Spleen (tissue), 7 donors: ENCODE measurements around the gene CHRM1.

Source experiments
- POLR2A ChIP-seq, 3 donors: fragments of 450-650 bp; IDR thresholded peaks; one replicate each; pipeline ENCODE4 v1.5.1; 2017; ENCODE audit warnings: antibody characterized with exemption in 3 of 3, mild to moderate bottlenecking in 1 of 3
- TF ChIP-seq, protein P1 (sequence below), 11 experiments: fragments of 200-600 bp in 7 of 11; fragments of 450-650 bp in 4 of 11; sonication (generic) in 4 of 11; IDR thresholded peaks in 8 of 11; conservative IDR thresholded peaks in 3 of 11; 1 replicate in 7 of 11; 2 replicates in 4 of 11; pipeline versions ENCODE4 v1.4.0 to v1.8.0; 2016 to 2021; ENCODE audit warnings: antibody characterized with exemption in 11 of 11, inconsistent platforms in 4 of 11, mild to moderate bottlenecking in 1 of 11
- donor health status: DM: no; HTN: no; CAD: no; lungs with moderate emphysema.
- donor health status: DM: no; HTN: no; CAD: no.
- donor health status: DM: no; HTN: no; CAD: no.

DNA sequence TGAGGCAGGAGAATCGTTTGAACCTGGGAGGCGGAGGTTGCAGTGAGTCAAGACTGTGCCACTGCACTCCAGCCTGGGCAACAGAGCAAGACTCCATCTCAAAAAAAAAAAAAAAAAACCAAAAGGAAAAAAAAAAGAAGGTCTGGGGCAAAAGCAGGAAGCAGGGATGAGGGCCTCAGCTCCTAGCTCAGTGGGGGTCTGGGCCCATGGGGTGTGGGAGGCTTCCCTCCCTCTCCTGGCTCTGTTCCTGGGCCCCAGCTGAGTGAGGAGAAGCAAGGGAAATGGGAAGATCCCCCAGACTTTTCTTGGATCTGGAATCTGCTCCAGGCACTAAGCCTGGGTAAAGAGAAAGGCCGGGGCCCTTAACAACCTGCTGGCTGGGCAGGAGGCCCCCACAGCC lies 8.9 kb downstream of the CHRM1 start:
- TF ChIP-seq POLR2A (IDR thresholded peaks at IDR 0.05) = no peak
- TF ChIP-seq, protein P1, sequence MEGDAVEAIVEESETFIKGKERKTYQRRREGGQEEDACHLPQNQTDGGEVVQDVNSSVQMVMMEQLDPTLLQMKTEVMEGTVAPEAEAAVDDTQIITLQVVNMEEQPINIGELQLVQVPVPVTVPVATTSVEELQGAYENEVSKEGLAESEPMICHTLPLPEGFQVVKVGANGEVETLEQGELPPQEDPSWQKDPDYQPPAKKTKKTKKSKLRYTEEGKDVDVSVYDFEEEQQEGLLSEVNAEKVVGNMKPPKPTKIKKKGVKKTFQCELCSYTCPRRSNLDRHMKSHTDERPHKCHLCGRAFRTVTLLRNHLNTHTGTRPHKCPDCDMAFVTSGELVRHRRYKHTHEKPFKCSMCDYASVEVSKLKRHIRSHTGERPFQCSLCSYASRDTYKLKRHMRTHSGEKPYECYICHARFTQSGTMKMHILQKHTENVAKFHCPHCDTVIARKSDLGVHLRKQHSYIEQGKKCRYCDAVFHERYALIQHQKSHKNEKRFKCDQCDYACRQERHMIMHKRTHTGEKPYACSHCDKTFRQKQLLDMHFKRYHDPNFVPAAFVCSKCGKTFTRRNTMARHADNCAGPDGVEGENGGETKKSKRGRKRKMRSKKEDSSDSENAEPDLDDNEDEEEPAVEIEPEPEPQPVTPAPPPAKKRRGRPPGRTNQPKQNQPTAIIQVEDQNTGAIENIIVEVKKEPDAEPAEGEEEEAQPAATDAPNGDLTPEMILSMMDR (IDR thresholded peaks at IDR 0.05 in 8 of 11, conservative IDR thresholded peaks at IDR 0.05 in 3 of 11) = no peak
